ENCODE measurements around the gene MTCH1. TPM values are rescaled to one million over a fixed set of nuclear protein-coding genes. Genes with fewer than 3 reads are reported as not detected.

The MTCH1 gene
- total RNA-seq, 2 experiments from 2014 or later, result 231 to 239 TPM

DNA sequence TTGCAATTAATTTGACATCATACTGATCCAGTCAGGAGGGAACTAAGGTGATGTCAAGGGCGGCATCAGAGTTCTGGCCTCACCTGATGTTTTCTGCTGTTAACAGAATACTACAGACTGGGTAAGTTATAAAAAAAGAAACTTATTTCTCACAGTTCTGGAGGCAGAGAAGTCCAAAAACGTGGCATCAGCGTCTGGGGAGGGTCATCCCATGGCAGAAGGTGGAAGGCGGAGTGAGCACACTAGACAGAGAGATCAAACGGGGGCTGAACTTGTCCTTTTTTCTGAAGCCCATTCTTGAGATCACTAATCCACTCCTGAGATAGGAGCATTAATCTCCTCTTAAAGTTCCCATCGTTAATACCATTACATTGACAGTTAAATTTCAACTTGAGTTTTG lies 3.3 kb upstream of the MTCH1 start:
- TF ChIP-seq, protein P1, sequence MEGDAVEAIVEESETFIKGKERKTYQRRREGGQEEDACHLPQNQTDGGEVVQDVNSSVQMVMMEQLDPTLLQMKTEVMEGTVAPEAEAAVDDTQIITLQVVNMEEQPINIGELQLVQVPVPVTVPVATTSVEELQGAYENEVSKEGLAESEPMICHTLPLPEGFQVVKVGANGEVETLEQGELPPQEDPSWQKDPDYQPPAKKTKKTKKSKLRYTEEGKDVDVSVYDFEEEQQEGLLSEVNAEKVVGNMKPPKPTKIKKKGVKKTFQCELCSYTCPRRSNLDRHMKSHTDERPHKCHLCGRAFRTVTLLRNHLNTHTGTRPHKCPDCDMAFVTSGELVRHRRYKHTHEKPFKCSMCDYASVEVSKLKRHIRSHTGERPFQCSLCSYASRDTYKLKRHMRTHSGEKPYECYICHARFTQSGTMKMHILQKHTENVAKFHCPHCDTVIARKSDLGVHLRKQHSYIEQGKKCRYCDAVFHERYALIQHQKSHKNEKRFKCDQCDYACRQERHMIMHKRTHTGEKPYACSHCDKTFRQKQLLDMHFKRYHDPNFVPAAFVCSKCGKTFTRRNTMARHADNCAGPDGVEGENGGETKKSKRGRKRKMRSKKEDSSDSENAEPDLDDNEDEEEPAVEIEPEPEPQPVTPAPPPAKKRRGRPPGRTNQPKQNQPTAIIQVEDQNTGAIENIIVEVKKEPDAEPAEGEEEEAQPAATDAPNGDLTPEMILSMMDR (IDR thresholded peaks at IDR 0.05), result no peak
- ChIA-PET POLR2A (no interaction called here), CTCF (interaction anchor here (1.5 kb wide), 1 partner anchor 29 kb away, joined by 7 read pairs; no protein-coding TSS in a partner anchor)
- no peak for ATAC-seq (ENCODE audit: poor library complexity)
- Histone ChIP-seq H3K27me3 (ENCODE audit: control insufficient read depth in 1 of 2, insufficient read depth in 2 of 2, low read length in 2 of 2) (no peaks in the 10 kb centered on the region), H3K27ac (ENCODE audit: low read depth in 1 of 2, low read length in 2 of 2) (no peak overlapping the region), H3K36me3 (ENCODE audit: insufficient read depth, low read length) (no peaks in the 10 kb centered on the region), H3K9me3 (ENCODE audit: control insufficient read depth in 1 of 2, insufficient read depth in 1 of 2, low read length in 2 of 2) (no peaks in the 10 kb centered on the region), H3K4me3 (ENCODE audit: low read length) (no peak overlapping the region), H3K4me1 (ENCODE audit: insufficient read depth, low read length) (peaks cover 21% of the 10 kb centered on the region)
- no peak for DNase-seq
- peaks cover 6% of the 10 kb centered on the region for H3K36me3 Mint-ChIP-seq (ENCODE audit: low read depth)
- H3K4me1 Mint-ChIP-seq (ENCODE audit: low read depth), result peaks cover 11% of the 10 kb centered on the region
- H3K9me3 Mint-ChIP-seq, result no peaks in the 10 kb centered on the region
- H3K4me3 Mint-ChIP-seq, result no peak overlapping the region
- H3K27ac Mint-ChIP-seq, result no peak overlapping the region
- intact Hi-C loops (cut with DNase I, micrococcal nuclease), result loop anchor here in 1 of 2 experiments (5.0 kb wide), 1 partner anchor 1067 kb away; the partner anchor contains the start of gene SRPK1
- peaks cover 6% of the 10 kb centered on the region for H3K27me3 Mint-ChIP-seq

DNA sequence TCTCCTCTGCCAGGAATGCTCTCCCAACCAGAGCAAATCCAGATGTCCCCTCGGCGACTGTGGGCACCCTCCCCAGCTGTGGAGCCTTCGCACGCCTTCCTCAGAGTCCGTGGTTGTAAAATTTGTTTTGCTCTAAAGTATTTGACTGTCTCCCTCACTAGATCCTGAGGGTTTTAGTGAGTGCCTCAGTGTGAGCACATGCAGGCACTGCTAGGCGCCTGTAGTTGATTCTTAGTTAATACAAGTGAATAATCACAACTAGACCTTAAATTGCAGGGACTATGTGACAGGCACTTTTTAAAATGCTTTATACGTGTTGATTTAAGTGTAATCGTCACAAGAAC lies 680 bp upstream of the MTCH1 start:
- ATAC-seq (ENCODE audit: poor library complexity), result peak; percentile 24
- H3K27ac Mint-ChIP-seq, result no peak overlapping the region
- no peaks in the 10 kb centered on the region for H3K9me3 ChIP-seq (ENCODE audit: control insufficient read depth in 1 of 2, insufficient read depth in 1 of 2, low read length in 2 of 2)
- peak overlapping the region; percentile 90 for H3K4me3 ChIP-seq (ENCODE audit: low read length)
- TF ChIP-seq, protein P1 (IDR thresholded peaks at IDR 0.05), result no peak
- peaks cover 44% of the 10 kb centered on the region for H3K4me1 ChIP-seq (ENCODE audit: insufficient read depth, low read length)
- H3K27ac ChIP-seq (ENCODE audit: low read depth in 1 of 2, low read length in 2 of 2), result peak overlapping the region; percentile 61 to 81
- intact Hi-C loops (cut with DNase I, micrococcal nuclease), result loop anchor here in 1 of 2 experiments (1.0 to 5.0 kb wide), 4 partner anchors 32 to 1064 kb away; partner anchors contain the start of genes C6orf89, PIM1 and SRPK1
- H3K4me3 Mint-ChIP-seq, result peak overlapping the region; percentile 99
- peaks cover 4% of the 10 kb centered on the region for H3K36me3 ChIP-seq (ENCODE audit: insufficient read depth, low read length)
- H3K27me3 Mint-ChIP-seq, result no peaks in the 10 kb centered on the region
- peaks cover 17% of the 10 kb centered on the region for H3K4me1 Mint-ChIP-seq (ENCODE audit: low read depth)
- POLR2A ChIA-PET, result interaction anchor here (0.5 to 3.2 kb wide), 19 partner anchors 20 to 832 kb away, joined by 3 to 35 read pairs (median 7); partner anchors contain the start of genes C6orf89, PI16, PIM1 and PPIL1
- CTCF ChIA-PET, result interaction anchor here (1.0 to 2.0 kb wide), 4 partner anchors 31 to 227 kb away, joined by 3 to 9 read pairs (median 6); partner anchors contain the start of genes C6orf89 and PPIL1
- no peaks in the 10 kb centered on the region for H3K27me3 ChIP-seq (ENCODE audit: control insufficient read depth in 1 of 2, insufficient read depth in 2 of 2, low read length in 2 of 2)
- H3K9me3 Mint-ChIP-seq, result no peaks in the 10 kb centered on the region
- H3K36me3 Mint-ChIP-seq (ENCODE audit: low read depth), result peaks cover 10% of the 10 kb centered on the region
- peak in 1 of 14 experiments; percentile 20 for DNase-seq

DNA sequence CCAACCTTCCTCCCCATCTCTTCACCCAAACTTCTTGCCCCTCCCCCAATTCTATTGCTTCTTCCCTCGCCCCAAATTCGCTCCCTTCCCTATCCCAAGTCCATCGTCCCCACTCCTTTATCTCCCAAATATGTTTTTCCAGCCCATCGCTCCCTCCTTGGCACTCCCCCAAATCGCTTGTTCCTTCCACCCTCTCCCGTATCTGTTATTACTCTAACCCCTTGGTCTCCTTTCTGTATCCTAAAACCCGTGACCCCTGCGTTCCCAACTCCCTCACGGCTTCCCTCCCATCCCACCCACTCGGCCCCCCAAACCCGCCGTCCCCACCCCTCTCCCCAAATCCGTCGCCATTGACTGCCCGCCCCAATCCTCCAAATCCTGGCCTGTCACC lies 584 bp downstream of the MTCH1 start:
- POLR2A ChIA-PET, result interaction anchor here (0.7 to 3.2 kb wide), 22 partner anchors 21 to 833 kb away, joined by 3 to 35 read pairs (median 7); partner anchors contain the start of genes C6orf89, PI16, PIM1 and PPIL1

More for the DNA sequence above, 584 bp downstream of the MTCH1 start:
- no peaks in the 10 kb centered on the region for H3K27me3 Mint-ChIP-seq
- intact Hi-C loops (cut with DNase I, micrococcal nuclease), result loop anchor here (1.0 to 5.0 kb wide), 3 partner anchors 21 to 1063 kb away; partner anchors contain the start of gene SRPK1 (in 1 of the 2)
- Histone ChIP-seq H3K4me1 (ENCODE audit: insufficient read depth, low read length) (peaks cover 53% of the 10 kb centered on the region), H3K4me3 (ENCODE audit: low read length) (peak overlapping the region; percentile 90), H3K9me3 (ENCODE audit: control insufficient read depth in 1 of 2, insufficient read depth in 1 of 2, low read length in 2 of 2) (no peaks in the 10 kb centered on the region), H3K27ac (ENCODE audit: low read depth in 1 of 2, low read length in 2 of 2) (peak overlapping the region; percentile 48 to 81), H3K36me3 (ENCODE audit: insufficient read depth, low read length) (peaks cover 8% of the 10 kb centered on the region), H3K27me3 (ENCODE audit: control insufficient read depth in 1 of 2, insufficient read depth in 2 of 2, low read length in 2 of 2) (no peaks in the 10 kb centered on the region)
- CTCF ChIA-PET, result interaction anchor here (0.9 to 2.0 kb wide), 5 partner anchors 33 to 226 kb away, joined by 3 to 9 read pairs (median 3); partner anchors contain the start of genes C6orf89 and PPIL1
- no peak for ATAC-seq (ENCODE audit: poor library complexity)
- H3K4me1 Mint-ChIP-seq (ENCODE audit: low read depth), result peaks cover 27% of the 10 kb centered on the region
- no peak overlapping the region for H3K27ac Mint-ChIP-seq
- H3K4me3 Mint-ChIP-seq, result no peak overlapping the region
- TF ChIP-seq, protein P1 (IDR thresholded peaks at IDR 0.05), result no peak
- H3K9me3 Mint-ChIP-seq, result no peaks in the 10 kb centered on the region
- no peak for DNase-seq
- peaks cover 17% of the 10 kb centered on the region for H3K36me3 Mint-ChIP-seq (ENCODE audit: low read depth)

All from CD4-positive, alpha-beta T cell (primary cell).